DMS153 treated with DMSO at 0.1 percent for 48 hours (cell line): ENCODE measurements around the gene HAPLN1.

Experiments
- DNase-seq: peaks from one replicate; lab custom pipeline; 2025; ENCODE audit not compliant: unreplicated experiment; lab: John Stamatoyannopoulos, UW

Gene HAPLN1

DNA sequence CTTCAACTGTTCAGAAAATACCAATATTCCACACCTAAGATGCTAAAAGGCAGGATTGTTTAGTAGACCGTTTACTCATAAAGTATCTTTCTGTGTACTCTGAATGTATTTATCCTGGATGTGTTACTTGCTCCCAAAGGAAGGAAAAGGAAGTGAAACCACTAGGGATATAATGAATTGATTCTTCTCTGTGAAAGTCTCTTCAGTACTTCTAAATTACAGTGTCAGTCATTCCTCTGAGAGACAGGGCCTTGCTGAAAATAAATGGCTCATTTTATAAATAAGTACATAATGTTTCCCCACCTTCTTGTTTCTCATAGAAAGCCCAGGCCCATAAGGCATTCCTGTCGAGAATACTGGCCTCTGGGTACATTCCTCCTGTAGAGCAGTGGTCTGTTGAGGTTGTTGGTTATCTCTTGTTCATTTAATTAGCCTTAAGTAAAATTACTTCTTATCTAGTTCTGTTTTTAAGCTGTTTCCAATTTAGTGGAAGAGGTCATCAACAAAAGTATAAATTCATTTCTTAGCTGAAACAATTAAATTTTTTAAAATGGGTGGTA is 1.6 kb downstream of the HAPLN1 start:
- DNase-seq: no peak

DNA sequence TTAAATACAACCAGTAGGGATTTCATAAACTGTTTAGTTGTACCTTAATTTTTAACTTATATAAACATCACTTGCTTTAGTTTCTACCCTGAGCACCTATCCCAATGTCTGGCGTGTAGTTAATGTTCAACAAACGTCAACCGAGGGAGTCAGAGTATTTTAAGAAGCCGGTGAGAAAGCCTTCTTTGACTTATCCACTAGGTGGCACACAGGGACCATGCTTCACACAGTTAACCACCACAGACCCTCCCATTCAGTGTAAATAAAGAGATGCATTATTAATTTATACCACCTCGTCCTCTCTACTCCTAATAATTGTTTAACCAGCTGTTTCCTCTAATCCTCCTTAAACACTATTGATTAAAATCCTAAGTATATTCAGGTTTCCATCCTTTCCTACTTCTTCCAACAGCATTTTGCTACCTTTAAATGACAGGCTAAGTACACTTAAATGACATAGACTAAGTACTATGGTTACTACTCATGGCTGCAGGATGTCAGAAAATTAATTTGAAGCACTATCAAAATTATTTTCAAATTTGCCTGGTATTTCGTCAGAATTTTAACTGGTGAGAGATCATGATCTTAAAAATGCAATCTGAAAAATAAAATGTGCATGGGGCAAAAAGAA is 2.3 kb downstream of the HAPLN1 start:
- DNase-seq: peak; percentile 41

DNA sequence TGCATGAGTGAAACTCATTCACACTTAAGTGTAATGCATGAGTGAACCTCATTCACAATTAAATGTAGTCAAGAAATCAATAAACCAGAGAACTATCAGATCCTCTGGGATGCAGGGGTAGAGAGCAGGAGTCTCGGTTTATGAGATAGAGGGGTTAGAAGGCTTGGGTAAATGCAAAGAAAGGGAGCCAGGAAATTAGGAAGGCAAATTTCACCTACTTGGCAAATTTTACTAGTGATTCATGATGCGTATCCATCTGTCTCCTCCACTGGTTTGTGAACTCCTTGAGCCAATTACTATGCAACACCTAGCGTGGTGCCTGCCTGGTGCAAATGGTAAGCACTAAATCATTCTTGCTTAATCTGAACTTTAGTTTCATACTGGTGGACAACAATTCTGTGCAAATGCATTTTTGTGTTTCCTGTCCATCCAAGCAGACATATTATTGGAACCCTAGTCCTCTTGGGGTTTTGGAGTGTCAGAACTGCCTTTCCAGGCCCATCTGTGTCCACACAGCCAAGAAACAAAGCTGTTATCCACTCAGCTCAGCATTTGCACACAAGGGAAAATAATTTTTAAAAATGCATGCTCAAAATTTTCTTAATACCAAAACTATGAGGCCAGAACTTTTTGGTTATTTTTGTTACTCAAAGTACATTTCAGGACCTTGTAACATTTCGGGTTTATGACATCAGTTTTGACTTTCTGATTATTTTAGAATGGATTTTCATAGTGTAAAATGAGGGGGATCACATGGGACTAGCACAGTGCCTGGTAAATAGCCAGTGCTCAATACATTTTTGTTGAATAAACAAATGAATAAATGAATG is 5.2 kb downstream of the HAPLN1 start:
- DNase-seq: no peak

DNA sequence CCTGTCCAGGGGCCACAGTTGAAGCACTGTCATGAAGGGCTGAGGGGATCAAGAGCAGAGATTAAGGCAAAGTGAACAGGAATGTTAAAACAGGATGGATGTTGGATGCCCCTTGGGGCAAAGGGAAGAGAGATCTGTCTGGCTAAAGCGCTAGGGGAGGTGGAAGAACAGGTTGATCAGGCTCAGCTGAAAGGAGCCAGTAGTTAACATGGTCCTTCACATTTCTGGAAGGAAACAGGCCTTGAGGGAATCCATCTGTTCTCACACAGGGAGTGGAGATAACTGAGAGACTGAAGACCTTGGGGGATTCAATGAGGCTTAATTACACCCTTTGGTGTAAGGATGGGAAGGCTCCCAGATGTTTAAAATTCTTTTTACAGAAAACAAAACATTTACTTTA is 5.8 kb downstream of the HAPLN1 start:
- no peak for DNase-seq

DNA sequence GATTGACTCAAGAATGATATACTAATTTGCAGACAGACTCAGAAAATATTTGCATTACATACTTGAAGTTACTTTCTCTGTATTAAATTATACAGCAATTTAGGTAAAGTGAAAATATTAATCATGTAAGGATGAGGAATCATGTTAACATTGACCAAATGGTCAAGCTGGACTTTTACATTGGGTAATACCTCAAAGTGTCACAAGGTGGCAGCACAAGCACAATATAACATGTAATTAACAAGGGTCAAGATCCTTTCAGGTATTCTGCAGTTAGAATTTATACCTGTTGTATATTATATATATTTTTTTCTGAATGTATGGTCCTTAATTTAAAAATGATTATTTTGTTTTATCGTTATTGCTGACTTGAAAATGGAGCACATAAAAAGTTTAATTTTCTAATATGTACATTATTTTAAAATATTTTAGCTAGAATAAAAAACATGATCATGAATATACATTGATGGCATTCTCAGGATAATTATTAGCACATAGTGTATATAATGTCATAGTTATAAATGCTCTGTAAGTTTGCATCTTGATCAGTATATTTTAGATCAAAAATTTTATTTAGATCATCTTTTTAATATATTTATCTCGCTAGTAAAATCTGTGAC is 8.6 kb downstream of the HAPLN1 start:
- no peak for DNase-seq

DNA sequence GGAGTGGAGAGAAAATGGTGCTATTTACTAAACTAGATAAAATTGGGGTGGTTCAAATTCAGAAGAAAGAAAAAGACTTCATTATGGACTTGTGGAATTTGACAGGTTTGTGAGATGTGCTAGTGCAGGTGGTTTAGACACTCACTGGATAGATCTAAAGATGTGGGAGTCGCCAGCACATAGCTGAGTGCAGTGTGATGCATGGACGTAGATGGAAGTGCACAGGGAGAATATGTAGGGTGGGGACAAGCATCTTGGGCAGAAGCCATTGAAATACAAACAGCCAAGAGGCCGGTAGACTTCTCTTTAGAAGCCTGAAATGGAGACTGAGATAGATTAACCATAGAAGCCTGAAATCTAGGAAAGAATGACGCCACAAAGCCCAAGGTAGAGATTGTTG is 10.7 kb downstream of the HAPLN1 start:
- DNase-seq: no peak

DNA sequence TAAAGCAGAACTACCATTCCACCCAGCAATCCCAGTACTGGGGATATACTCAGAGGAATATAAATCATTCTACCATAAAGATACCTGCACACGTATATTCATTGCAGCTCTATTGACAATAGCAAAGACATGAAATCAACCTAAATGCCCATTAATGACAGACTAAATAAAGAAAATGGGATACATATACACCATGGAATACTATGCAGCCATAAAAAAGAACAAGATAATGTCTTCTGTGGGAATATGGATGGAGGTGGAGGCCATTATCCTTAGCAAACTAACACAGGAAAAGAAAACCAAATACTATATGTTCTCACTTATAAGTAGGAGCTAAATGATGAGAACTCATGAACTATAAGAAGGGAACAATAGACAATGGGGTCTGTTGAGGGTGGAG is 12.5 kb downstream of the HAPLN1 start:
- no peak for DNase-seq

DNA sequence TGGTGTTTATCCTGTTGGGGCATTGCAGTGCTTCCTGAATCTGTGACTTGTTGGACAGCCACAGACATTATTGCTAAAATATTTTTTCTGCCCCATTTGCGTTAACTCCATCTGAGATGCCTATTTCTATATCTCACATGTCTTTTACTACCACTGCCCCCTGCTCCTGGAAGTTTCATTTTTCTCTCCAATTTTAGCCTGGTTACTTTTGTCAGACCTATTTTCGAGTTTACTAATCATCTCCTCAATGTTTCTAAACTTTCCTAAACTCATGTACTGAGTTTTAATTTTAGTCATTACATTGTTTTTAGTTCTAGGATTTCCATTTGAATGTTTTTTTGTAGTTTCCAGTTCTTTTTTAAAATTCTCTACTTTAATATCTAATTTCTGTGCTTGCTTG is 17.6 kb downstream of the HAPLN1 start:
- DNase-seq: no peak

DNA sequence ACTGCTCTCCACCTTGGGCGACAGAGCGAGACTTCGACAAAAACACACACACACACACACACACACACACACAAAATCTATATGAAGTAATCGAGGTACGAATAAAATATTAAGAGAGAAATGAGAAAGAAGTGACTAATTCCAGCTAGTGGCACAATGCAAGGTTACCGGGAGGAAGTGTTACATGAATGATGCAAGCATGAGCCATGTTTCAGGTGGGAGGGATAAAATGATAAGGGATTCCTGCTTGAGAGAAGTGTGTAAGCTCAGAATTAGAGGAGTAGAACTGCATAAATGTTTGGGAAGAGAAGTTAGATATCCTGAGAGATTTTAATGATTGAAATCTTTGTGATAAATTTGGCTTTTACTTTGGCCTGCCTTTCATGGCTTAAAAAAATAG is 18.8 kb downstream of the HAPLN1 start:
- no peak for DNase-seq

DNA sequence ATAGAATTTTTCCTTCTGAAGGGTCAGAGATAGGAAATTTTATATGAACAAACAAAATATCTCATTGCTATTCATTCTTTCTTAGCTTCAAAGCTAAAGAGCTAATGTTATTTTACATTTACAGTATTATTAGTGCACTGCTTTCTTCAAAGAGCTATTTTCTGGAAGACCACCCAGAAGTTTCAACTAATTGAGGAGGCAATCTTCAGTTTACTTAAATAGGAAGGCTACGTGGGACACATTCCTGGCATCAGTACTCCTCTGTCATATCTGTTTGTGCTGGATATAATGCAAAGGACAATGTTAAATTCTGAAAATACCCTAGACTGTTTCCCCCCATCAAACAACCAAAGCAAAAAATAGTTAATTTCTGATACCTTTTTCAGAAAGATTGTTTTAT is 30.8 kb downstream of the HAPLN1 start:
- DNase-seq: no peak

DNA sequence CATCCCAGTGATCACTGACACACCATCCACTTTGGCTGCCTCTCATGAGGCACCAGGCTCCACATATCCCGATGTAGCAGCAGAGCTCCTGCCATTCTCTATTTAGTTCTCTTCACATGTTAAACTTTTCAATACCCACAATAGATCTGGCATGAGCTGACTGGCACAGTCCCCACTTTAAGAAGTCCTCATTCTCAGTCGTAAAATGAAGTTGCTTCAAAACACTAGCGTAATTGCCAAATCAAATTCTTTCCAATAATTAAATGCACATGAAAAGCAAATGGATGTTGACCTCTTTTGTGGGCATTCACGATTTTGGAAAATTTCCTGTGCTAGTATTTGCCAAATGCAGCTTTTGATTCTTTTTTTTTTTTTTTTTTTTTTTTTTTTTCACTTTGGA is 32.4 kb downstream of the HAPLN1 start:
- DNase-seq: no peak

DNA sequence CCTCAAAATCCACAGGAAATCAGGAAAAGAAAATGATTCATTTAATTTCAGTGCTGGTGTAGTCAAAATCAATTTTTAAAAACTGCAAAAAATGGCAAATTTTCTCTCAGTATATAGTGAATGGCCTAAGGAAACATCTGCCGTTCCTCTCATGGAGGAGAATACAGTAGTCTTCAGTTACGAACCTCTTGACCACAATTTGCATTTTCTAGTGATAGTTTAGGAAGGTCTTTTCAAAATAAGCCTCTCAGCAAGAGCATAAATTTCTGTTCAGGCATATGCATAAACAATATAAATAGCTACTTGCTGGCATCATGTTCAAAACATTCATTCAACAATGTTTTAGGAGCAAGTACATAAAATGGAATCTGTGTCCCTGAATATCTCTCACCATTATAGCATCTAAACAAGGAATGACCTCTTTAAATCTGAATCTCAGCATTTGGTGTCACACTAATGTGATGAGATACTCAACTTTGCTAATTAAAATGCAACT is 33.5 kb downstream of the HAPLN1 start:
- DNase-seq: no peak

DNA sequence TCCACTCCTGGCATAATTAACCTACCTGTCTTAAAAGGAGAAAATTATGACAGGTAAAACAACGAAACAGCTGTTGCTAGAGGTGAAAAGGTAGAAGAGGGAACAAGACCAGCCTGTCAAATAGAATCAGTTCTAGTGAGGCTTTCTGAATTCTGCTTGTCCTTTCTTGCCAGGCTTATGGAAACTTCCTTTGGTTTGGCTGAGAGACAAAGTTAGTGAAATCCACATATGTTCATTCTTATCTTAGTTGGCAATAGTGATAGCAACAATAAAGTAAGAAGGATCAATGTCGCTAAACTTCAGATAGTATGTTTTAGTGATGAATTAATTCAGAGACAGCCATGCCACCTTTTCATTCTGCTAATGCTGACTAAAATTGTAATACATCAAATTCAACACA is 34.4 kb downstream of the HAPLN1 start:
- DNase-seq: no peak

DNA sequence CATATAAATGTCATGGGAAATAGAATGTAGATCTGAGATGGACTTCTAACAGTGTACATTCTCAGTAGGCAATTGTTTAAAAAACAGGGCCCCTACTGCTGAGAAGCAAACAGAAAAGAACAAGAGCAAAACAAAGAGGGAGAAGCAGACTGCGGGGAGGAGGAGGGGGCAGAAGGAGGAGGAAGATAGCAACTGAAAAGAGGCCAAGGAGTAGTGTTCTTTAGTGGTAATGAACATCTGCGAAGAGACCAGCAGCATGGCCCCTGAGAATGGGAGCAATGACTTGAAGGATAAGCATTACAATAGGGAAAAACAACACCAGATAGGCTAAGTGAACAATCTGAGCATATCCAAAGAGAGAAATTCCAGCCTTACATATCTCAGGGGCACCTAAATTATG is 36.8 kb downstream of the HAPLN1 start:
- DNase-seq: no peak

DNA sequence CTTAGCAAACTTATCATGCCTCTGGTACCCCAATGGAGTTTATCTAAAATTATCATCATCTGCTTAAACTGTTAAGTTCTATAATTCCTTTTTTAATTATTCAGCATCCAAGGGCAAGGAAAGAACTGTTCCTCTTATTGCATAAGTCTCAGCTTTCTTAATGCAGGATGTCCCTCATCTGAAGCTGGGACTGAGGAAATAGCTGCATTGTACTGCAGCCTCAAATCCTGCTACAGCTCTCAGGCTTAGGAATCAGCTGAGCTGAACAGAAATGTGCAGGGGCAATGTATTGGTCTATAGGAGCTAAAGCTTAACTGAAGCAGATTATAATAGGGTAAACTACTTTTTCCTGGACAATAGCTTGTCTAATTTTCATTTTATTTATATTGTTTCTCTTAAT is 48.0 kb downstream of the HAPLN1 start:
- DNase-seq: no peak

DNA sequence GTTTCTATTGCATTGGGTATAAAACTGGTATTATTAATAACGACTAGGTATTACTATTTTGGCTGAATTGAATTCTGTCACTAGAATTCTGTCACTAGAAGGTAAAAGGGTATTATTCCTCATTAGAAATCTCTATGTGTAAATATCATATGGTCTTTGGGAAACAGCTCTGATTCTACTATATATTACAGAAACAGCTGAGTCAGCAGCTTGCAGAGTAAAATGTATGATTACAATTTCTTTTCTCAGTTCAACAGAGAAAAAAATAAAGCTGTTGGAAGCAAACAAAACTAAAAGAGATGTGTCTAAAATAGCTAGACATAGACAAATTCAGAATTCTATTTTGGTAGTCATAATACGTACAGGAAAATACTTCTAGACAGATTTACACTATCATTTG is 48.5 kb downstream of the HAPLN1 start:
- no peak for DNase-seq

DNA sequence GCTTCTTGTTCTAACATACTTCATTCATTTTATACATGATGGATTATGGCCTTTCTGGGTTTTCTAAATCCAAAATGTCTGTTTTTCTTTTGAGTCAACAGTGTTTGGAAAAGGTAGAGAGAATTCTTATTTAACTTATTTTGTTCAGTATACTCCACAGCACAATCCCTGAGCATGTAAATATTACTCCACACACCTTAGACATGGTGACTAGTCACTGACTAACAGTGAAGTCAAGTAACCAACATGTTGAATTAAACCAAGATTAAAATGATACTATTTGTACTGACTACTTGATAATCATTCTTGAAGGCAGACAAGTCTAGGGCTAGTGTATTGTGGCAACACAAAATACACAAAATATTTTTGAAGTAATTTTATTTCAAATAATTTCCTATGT is 55.0 kb downstream of the HAPLN1 start:
- no peak for DNase-seq

DNA sequence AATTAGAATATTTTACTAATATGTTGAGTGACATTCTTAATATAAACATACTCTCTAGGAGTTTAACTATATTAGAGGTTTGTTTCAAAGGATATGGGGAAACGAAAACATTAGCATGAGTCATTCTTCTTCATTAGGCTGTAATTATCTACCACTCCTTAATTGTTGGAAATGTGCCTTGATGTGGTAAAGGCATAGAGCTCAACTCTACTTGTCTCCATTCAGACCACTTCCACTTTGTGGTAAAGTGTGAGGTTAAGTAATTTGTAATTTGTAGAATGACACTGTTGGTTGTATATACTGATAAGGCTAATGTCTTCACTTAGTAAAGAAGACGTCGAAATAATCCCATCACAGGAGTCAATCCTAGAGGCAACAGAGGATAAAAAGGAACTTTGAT is 58.1 kb downstream of the HAPLN1 start:
- DNase-seq: no peak

DNA sequence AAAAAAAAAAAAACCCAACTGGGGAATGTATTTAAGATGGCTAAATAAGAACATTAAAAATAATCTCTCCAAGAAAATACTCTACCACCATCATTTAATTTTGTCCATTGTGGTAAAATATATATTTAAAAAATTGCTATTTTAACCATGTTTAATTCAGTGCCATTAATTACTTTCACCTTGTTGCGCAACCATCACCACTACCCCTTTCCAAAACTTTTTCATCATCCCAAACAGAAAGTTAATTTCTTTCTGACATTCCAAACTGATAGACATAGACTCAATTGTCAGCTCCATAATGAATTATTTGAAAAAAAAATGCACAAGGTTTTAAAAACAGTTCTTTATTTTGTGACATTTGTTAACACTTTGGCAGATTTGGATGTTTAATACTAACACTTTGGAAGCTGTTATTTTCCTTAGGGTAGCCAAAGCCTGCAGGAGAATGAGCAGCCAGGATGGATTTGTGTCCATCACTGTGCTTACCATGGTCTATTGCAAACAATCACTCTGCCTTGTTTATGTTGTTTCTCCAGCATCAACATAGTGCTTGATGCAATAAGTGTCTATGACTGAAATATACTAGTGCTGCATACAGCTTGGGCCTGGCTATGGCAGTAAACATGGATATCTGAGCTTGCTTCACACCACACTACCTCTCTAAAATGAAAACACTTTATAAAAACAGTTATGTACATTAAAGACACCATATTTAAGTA is 62.7 kb downstream of the HAPLN1 start:
- no peak for DNase-seq

DNA sequence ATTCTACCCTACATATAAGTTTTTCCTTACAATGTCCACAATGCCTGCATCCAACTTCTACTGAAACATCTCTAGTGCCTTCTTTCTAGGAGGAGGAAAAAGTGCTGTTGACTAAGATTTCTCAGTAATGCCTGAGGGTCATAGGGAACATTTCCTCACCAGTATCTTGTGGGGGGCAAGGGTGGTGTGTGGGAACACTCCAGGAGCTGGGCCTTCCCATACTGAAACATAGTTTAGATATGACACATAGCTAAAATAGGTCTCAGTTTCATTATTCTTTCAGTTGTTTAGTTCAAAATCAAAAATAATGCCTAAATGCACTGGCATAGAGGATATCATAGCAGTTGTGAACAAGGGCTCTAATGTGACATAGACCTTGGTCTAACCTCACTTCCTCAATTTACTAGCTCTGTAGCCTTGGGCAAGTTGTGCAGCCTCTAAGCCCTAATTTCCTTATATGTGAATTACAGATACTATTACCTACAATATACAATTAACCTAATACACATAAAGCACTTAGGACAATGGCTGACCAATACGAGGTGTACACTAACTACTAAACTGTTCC is 66.1 kb downstream of the HAPLN1 start:
- DNase-seq: no peak

DNA sequence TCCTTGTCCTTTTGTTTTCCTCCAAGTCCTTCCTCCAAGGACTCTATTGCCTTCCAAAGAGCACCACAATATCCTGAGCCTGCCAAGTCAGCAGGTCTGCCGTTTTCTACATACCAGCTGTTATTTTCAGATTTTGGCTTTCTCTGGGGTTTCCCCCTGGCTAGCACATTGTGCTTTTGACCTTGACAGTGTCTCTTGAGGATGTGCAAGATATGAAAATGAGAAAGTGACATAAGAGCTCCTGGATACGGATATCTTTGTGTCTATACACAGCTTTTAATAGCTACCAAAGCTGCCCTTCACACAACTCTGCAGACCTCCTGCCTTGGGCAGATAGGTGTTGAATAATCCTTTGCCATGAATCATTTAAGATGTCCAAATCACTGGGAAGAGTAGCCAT is 67.0 kb downstream of the HAPLN1 start:
- DNase-seq: no peak
